ENCODE data around the gene DGCR2.
"Not testable (repeated sequence)": the region's sequence is repeated elsewhere in the genome, so short reads cannot be mapped to it uniquely, and the experiment has no call there.

Gene DGCR2

DNA sequence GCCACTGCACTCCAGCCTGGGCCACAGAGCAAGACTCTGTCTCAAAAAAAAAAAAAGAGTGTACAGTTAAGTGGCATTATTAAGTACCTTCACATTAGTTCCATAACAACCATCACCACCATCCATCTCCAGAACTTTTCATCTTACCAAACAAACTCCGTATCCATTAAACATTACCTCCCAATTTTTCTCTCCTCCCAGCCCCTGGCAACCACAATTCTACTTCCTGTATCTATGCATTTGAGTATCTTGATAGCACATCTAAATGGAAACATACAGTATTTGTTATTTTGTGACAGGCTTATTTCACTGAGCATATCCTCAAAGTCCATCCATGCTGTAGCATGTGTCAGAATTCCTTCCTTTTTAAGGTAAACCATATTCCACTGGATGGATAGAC lies 46.8 kb downstream of the DGCR2 start:
- Histone ChIP-seq H3K27me3 (ENCODE audit: insufficient read depth, poor library complexity, severe bottlenecking) (no peaks in the 10 kb centered on the region), H3K27ac (replicated peaks) (no peak overlapping the region), H3K4me3 (replicated peaks; ENCODE audit: insufficient read depth, low read length) (no peak overlapping the region)
- no peak for DNase-seq (ENCODE audit: low read depth in 1 of 2, low spot score in 1 of 2)
- no peak for TF ChIP-seq GABPA (IDR thresholded peaks at IDR 0.05; ENCODE audit: low read depth)
- TF ChIP-seq REST (IDR thresholded peaks at IDR 0.05; ENCODE audit: insufficient replicate concordance, low read depth), result no peak

GRCh38 chr22:19072853-19073252 lies 49.4 kb downstream of the DGCR2 start:
- H3K27ac ChIP-seq (replicated peaks); H3K27me3 ChIP-seq (ENCODE audit: insufficient read depth, poor library complexity, severe bottlenecking); H3K4me3 ChIP-seq (replicated peaks; ENCODE audit: insufficient read depth, low read length); DNase-seq (ENCODE audit: low read depth in 1 of 2, low spot score in 1 of 2): not testable (repeated sequence)

- TF ChIP-seq REST (IDR thresholded peaks at IDR 0.05; ENCODE audit: insufficient replicate concordance, low read depth) (no peak), CTCF (IDR thresholded peaks at IDR 0.05; ENCODE audit: insufficient read depth, low read length) (no peak), POLR2AphosphoS5 (IDR thresholded peaks at IDR 0.05; ENCODE audit: low read depth) (no peak), GABPA (IDR thresholded peaks at IDR 0.05; ENCODE audit: low read depth) (no peak), SPI1 (IDR thresholded peaks at IDR 0.05; ENCODE audit: borderline replicate concordance, low read depth) (no peak)
- DNase-seq (ENCODE audit: low read depth in 1 of 2, low spot score in 1 of 2), result no peak
- Histone ChIP-seq H3K27me3 (ENCODE audit: insufficient read depth, poor library complexity, severe bottlenecking) (no peaks in the 10 kb centered on the region), H3K27ac (replicated peaks) (no peak overlapping the region), H3K4me3 (replicated peaks; ENCODE audit: insufficient read depth, low read length) (no peak overlapping the region)
Measured at GRCh38 chr22:19070397-19071169, 51.6 kb downstream of the DGCR2 start.

- no peak overlapping the region for H3K27ac ChIP-seq (replicated peaks)
- TF ChIP-seq CTCF (IDR thresholded peaks at IDR 0.05; ENCODE audit: insufficient read depth, low read length) (no peak), REST (IDR thresholded peaks at IDR 0.05; ENCODE audit: insufficient replicate concordance, low read depth) (no peak), GABPA (IDR thresholded peaks at IDR 0.05; ENCODE audit: low read depth) (no peak), POLR2AphosphoS5 (IDR thresholded peaks at IDR 0.05; ENCODE audit: low read depth) (no peak), SPI1 (IDR thresholded peaks at IDR 0.05; ENCODE audit: borderline replicate concordance, low read depth) (no peak)
- no peak for DNase-seq (ENCODE audit: low read depth in 1 of 2, low spot score in 1 of 2)
- no peak overlapping the region for H3K4me3 ChIP-seq (replicated peaks; ENCODE audit: insufficient read depth, low read length)
- no peaks in the 10 kb centered on the region for H3K27me3 ChIP-seq (ENCODE audit: insufficient read depth, poor library complexity, severe bottlenecking)
Measured at GRCh38 chr22:19069451-19069850, 52.8 kb downstream of the DGCR2 start.

All from HL-60 (cell line).